H1 (cell line): ENCODE measurements around the gene ACSL6. TPM values are rescaled to one million over a fixed set of nuclear protein-coding genes. Genes with fewer than 3 reads are reported as not detected.

Experiments used
- EZH2 ChIP-seq: fragments of 200-600 bp; sonication (generic); IDR thresholded peaks from 2 replicates; pipeline ENCODE4 v1.7.1; 2012; ENCODE audit warnings: low read depth, mild to moderate bottlenecking, moderate library complexity, low read length, inconsistent platforms; ENCODE audit not compliant: severe bottlenecking
- GABPA ChIP-seq: IDR thresholded peaks from 2 replicates; pipeline ENCODE4 v1.6.1; 2011; ENCODE audit warnings: mild to moderate bottlenecking, low read length, moderate library complexity, borderline replicate concordance; ENCODE audit not compliant: insufficient read depth
- POLR2A ChIP-seq, 2 experiments: IDR thresholded peaks; 1 replicate in 1 of 2; 2 replicates in 1 of 2; pipeline ENCODE4 v1.6.1; 2011; ENCODE audit warnings: low read depth in 2 of 2, low read length in 2 of 2, mild to moderate bottlenecking in 2 of 2; ENCODE audit errors: control extremely low read depth in 1 of 2
- SP2 ChIP-seq: IDR thresholded peaks from 2 replicates; pipeline ENCODE4 v1.6.1; 2012; ENCODE audit warnings: mild to moderate bottlenecking, low read length, inconsistent platforms
- ZNF274 ChIP-seq: IDR thresholded peaks from 2 replicates; pipeline ENCODE4 v1.7.0; 2012; ENCODE audit warnings: low read length, borderline replicate concordance; ENCODE audit errors: extremely low read depth
- polyA plus RNA-seq, 7 experiments: library from polyadenylated mRNA; depleted of rRNA in 3 of 7; stranded (reverse) in 5 of 7; unstranded in 2 of 7; fragments of >200 nt in 5 of 7; fragments of 200-250 nt in 2 of 7; gene quantifications; 1 replicate in 5 of 7; 2 replicates in 1 of 7; 4 replicates in 1 of 7; pipeline versions ENCODE4 v1.2.1 to v1.2.3, GENCODE V29; 2011 to 2013; ENCODE audit warnings: missing spikeins in 2 of 7, mixed read lengths in 2 of 7
- total RNA-seq: library from RNA; stranded (reverse); fragmentation: NEBNext Ultra II Directional; extraction: Animal tissue kit (Norgen Biotek cat#: 25700); gene quantifications from 2 replicates; pipeline ENCODE4 v1.2.1, GENCODE V29; 2021
- TF ChIP-seq, protein P1 (sequence below): fragments of 300-600 bp; sonication (generic); IDR thresholded peaks from 2 replicates; pipeline ENCODE4 v1.7.1; 2012; ENCODE audit warnings: low read length, moderate library complexity, mild to moderate bottlenecking, inconsistent platforms; ENCODE audit not compliant: insufficient replicate concordance
- TF ChIP-seq, protein P2 (sequence below): IDR thresholded peaks from 2 replicates; pipeline ENCODE4 v1.6.1; 2012; ENCODE audit warnings: inconsistent platforms

ACSL6 gene
- total and polyA plus RNA-seq, 2 of the 8 experiments (the other 6 are each of a cell fraction or from before 2014, with no cell fraction given), result 2.3 to 2.4 TPM

DNA sequence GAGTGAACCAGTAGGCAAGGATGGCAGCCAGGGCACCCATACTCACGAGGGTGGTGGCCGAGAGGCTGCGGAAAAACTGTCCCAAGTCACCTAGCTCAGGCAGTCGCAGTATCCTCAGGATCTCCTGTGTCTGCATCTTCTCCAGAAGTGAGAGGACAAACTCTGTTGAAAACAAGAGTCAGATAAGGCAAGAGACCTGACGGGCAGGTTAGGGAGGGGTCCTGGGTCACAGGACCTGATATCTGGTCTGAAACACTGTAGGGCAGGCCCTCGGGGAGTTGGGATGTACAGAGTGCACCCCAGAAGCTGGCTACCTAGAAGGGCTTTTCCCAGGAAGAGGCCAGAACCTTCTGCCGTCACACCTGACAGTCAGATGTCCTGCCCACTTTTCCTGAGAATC lies 17.4 kb downstream of the ACSL6 start (continued):
- TF ChIP-seq, protein P1, sequence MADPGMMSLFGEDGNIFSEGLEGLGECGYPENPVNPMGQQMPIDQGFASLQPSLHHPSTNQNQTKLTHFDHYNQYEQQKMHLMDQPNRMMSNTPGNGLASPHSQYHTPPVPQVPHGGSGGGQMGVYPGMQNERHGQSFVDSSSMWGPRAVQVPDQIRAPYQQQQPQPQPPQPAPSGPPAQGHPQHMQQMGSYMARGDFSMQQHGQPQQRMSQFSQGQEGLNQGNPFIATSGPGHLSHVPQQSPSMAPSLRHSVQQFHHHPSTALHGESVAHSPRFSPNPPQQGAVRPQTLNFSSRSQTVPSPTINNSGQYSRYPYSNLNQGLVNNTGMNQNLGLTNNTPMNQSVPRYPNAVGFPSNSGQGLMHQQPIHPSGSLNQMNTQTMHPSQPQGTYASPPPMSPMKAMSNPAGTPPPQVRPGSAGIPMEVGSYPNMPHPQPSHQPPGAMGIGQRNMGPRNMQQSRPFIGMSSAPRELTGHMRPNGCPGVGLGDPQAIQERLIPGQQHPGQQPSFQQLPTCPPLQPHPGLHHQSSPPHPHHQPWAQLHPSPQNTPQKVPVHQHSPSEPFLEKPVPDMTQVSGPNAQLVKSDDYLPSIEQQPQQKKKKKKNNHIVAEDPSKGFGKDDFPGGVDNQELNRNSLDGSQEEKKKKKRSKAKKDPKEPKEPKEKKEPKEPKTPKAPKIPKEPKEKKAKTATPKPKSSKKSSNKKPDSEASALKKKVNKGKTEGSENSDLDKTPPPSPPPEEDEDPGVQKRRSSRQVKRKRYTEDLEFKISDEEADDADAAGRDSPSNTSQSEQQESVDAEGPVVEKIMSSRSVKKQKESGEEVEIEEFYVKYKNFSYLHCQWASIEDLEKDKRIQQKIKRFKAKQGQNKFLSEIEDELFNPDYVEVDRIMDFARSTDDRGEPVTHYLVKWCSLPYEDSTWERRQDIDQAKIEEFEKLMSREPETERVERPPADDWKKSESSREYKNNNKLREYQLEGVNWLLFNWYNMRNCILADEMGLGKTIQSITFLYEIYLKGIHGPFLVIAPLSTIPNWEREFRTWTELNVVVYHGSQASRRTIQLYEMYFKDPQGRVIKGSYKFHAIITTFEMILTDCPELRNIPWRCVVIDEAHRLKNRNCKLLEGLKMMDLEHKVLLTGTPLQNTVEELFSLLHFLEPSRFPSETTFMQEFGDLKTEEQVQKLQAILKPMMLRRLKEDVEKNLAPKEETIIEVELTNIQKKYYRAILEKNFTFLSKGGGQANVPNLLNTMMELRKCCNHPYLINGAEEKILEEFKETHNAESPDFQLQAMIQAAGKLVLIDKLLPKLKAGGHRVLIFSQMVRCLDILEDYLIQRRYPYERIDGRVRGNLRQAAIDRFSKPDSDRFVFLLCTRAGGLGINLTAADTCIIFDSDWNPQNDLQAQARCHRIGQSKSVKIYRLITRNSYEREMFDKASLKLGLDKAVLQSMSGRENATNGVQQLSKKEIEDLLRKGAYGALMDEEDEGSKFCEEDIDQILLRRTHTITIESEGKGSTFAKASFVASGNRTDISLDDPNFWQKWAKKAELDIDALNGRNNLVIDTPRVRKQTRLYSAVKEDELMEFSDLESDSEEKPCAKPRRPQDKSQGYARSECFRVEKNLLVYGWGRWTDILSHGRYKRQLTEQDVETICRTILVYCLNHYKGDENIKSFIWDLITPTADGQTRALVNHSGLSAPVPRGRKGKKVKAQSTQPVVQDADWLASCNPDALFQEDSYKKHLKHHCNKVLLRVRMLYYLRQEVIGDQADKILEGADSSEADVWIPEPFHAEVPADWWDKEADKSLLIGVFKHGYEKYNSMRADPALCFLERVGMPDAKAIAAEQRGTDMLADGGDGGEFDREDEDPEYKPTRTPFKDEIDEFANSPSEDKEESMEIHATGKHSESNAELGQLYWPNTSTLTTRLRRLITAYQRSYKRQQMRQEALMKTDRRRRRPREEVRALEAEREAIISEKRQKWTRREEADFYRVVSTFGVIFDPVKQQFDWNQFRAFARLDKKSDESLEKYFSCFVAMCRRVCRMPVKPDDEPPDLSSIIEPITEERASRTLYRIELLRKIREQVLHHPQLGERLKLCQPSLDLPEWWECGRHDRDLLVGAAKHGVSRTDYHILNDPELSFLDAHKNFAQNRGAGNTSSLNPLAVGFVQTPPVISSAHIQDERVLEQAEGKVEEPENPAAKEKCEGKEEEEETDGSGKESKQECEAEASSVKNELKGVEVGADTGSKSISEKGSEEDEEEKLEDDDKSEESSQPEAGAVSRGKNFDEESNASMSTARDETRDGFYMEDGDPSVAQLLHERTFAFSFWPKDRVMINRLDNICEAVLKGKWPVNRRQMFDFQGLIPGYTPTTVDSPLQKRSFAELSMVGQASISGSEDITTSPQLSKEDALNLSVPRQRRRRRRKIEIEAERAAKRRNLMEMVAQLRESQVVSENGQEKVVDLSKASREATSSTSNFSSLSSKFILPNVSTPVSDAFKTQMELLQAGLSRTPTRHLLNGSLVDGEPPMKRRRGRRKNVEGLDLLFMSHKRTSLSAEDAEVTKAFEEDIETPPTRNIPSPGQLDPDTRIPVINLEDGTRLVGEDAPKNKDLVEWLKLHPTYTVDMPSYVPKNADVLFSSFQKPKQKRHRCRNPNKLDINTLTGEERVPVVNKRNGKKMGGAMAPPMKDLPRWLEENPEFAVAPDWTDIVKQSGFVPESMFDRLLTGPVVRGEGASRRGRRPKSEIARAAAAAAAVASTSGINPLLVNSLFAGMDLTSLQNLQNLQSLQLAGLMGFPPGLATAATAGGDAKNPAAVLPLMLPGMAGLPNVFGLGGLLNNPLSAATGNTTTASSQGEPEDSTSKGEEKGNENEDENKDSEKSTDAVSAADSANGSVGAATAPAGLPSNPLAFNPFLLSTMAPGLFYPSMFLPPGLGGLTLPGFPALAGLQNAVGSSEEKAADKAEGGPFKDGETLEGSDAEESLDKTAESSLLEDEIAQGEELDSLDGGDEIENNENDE, result no peak
- no peak for TF ChIP-seq ZNF274
- TF ChIP-seq SP2, result no peak
- no peak for TF ChIP-seq EZH2
- no peak for TF ChIP-seq GABPA
- TF ChIP-seq, protein P2, sequence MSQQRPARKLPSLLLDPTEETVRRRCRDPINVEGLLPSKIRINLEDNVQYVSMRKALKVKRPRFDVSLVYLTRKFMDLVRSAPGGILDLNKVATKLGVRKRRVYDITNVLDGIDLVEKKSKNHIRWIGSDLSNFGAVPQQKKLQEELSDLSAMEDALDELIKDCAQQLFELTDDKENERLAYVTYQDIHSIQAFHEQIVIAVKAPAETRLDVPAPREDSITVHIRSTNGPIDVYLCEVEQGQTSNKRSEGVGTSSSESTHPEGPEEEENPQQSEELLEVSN, result no peak
- no peak for TF ChIP-seq POLR2A (IDR thresholded peaks at IDR 0.05; ENCODE audit: control extremely low read depth in 1 of 2, low read depth in 2 of 2, low read length in 2 of 2)
